Measurements from ENCODE around the gene KCTD7. TPM values are rescaled to one million over a fixed set of nuclear protein-coding genes. Genes with fewer than 3 reads are reported as not detected.

KCTD7 gene
- total and polyA plus RNA-seq, 2 of the 13 experiments (the other 11 are each of a cell fraction or from before 2014, with no cell fraction given) = 7.3 to 13.5 TPM

DNA sequence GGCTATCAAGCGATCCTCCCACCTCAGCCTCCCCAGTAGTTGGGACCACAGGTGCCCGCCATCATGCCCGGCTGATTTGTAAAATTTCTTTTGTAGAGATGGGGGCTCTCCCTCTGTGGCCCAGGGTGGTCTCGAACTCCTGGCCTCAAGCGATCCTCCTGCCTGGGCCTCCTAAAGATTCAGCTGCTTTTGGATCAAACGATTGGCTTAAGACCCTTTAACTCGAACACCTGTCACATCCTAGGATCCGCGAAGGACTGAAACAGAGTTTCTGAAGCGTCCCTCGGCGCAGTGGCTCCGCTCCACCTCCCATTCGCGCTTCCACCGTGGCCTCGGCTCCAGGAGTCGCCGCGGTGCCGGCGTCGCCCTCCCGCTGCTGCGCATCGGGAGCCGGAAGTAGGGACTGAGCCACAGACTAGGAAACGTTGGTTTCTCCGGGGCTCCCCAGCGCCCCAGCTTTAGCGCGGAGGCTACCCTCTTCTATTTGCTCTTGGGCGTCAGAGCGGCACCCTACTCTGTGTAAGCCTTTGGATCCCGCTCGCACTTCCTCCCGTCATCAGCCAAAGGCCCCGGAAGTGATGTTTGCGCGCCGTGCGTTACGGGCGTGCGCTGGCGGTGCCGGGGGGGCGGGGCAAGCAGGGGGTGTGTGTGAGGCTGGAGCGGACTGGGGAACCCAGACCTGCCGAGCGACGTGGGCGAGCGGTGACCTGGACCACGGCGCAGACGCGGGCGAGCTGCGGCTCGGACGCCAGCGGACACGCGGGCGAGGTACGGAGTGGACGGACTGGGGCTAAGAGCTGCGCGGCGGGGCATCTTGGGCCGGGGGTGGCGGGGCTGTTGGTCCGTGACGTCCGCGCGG is 53.0 kb downstream of the KCTD7 start (continued):
- TF ChIP-seq, protein P1, sequence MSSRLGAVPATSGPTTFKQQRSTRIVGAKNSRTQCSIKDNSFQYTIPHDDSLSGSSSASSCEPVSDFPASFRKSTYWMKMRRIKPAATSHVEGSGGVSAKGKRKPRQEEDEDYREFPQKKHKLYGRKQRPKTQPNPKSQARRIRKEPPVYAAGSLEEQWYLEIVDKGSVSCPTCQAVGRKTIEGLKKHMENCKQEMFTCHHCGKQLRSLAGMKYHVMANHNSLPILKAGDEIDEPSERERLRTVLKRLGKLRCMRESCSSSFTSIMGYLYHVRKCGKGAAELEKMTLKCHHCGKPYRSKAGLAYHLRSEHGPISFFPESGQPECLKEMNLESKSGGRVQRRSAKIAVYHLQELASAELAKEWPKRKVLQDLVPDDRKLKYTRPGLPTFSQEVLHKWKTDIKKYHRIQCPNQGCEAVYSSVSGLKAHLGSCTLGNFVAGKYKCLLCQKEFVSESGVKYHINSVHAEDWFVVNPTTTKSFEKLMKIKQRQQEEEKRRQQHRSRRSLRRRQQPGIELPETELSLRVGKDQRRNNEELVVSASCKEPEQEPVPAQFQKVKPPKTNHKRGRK (CRISPR knock-in tag; IDR thresholded peaks at IDR 0.05) = no peak
- TF ChIP-seq, protein P2, sequence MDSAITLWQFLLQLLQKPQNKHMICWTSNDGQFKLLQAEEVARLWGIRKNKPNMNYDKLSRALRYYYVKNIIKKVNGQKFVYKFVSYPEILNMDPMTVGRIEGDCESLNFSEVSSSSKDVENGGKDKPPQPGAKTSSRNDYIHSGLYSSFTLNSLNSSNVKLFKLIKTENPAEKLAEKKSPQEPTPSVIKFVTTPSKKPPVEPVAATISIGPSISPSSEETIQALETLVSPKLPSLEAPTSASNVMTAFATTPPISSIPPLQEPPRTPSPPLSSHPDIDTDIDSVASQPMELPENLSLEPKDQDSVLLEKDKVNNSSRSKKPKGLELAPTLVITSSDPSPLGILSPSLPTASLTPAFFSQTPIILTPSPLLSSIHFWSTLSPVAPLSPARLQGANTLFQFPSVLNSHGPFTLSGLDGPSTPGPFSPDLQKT (CRISPR knock-in tag; IDR thresholded peaks at IDR 0.05; ENCODE audit: borderline replicate concordance) = no peak
- TF ChIP-seq, protein P3, sequence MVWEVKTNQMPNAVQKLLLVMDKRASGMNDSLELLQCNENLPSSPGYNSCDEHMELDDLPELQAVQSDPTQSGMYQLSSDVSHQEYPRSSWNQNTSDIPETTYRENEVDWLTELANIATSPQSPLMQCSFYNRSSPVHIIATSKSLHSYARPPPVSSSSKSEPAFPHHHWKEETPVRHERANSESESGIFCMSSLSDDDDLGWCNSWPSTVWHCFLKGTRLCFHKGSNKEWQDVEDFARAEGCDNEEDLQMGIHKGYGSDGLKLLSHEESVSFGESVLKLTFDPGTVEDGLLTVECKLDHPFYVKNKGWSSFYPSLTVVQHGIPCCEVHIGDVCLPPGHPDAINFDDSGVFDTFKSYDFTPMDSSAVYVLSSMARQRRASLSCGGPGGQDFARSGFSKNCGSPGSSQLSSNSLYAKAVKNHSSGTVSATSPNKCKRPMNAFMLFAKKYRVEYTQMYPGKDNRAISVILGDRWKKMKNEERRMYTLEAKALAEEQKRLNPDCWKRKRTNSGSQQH (CRISPR knock-in tag; IDR thresholded peaks at IDR 0.05; ENCODE audit: low read depth) = peak; percentile 65
- TF ChIP-seq, protein P4, sequence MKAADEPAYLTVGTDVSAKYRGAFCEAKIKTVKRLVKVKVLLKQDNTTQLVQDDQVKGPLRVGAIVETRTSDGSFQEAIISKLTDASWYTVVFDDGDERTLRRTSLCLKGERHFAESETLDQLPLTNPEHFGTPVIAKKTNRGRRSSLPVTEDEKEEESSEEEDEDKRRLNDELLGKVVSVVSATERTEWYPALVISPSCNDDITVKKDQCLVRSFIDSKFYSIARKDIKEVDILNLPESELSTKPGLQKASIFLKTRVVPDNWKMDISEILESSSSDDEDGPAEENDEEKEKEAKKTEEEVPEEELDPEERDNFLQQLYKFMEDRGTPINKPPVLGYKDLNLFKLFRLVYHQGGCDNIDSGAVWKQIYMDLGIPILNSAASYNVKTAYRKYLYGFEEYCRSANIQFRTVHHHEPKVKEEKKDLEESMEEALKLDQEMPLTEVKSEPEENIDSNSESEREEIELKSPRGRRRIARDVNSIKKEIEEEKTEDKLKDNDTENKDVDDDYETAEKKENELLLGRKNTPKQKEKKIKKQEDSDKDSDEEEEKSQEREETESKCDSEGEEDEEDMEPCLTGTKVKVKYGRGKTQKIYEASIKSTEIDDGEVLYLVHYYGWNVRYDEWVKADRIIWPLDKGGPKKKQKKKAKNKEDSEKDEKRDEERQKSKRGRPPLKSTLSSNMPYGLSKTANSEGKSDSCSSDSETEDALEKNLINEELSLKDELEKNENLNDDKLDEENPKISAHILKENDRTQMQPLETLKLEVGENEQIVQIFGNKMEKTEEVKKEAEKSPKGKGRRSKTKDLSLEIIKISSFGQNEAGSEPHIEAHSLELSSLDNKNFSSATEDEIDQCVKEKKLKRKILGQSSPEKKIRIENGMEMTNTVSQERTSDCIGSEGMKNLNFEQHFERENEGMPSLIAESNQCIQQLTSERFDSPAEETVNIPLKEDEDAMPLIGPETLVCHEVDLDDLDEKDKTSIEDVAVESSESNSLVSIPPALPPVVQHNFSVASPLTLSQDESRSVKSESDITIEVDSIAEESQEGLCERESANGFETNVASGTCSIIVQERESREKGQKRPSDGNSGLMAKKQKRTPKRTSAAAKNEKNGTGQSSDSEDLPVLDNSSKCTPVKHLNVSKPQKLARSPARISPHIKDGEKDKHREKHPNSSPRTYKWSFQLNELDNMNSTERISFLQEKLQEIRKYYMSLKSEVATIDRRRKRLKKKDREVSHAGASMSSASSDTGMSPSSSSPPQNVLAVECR (CRISPR knock-in tag; IDR thresholded peaks at IDR 0.05; ENCODE audit: borderline replicate concordance) = peak; percentile 93
- no peak for TF ChIP-seq SP1 (IDR thresholded peaks at IDR 0.05)
- peak; percentile 40 for TF ChIP-seq SP1 (CRISPR knock-in tag; IDR thresholded peaks at IDR 0.05)
- no peak for TF ChIP-seq ZIK1 (CRISPR knock-in tag; IDR thresholded peaks at IDR 0.05; ENCODE audit: borderline replicate concordance, low read depth)
- TF ChIP-seq, protein P5, sequence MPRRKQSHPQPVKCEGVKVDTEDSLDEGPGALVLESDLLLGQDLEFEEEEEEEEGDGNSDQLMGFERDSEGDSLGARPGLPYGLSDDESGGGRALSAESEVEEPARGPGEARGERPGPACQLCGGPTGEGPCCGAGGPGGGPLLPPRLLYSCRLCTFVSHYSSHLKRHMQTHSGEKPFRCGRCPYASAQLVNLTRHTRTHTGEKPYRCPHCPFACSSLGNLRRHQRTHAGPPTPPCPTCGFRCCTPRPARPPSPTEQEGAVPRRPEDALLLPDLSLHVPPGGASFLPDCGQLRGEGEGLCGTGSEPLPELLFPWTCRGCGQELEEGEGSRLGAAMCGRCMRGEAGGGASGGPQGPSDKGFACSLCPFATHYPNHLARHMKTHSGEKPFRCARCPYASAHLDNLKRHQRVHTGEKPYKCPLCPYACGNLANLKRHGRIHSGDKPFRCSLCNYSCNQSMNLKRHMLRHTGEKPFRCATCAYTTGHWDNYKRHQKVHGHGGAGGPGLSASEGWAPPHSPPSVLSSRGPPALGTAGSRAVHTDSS (CRISPR knock-in tag; conservative IDR thresholded peaks at IDR 0.05) = no peak
- no peak for TF ChIP-seq MAF1 (CRISPR knock-in tag; IDR thresholded peaks at IDR 0.05; ENCODE audit: borderline replicate concordance)
- TF ChIP-seq ZC3H4 (CRISPR knock-in tag; IDR thresholded peaks at IDR 0.05; ENCODE audit: borderline replicate concordance) = no peak
- TF ChIP-seq, protein P6, sequence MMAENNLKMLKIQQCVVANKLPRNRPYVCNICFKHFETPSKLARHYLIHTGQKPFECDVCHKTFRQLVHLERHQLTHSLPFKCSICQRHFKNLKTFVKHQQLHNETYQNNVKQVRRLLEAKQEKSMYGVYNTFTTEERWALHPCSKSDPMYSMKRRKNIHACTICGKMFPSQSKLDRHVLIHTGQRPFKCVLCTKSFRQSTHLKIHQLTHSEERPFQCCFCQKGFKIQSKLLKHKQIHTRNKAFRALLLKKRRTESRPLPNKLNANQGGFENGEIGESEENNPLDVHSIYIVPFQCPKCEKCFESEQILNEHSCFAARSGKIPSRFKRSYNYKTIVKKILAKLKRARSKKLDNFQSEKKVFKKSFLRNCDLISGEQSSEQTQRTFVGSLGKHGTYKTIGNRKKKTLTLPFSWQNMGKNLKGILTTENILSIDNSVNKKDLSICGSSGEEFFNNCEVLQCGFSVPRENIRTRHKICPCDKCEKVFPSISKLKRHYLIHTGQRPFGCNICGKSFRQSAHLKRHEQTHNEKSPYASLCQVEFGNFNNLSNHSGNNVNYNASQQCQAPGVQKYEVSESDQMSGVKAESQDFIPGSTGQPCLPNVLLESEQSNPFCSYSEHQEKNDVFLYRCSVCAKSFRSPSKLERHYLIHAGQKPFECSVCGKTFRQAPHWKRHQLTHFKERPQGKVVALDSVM (CRISPR knock-in tag; IDR thresholded peaks at IDR 0.05) = peak; percentile 98
- no peak for TF ChIP-seq SATB2 (CRISPR knock-in tag; IDR thresholded peaks at IDR 0.05)
- TF ChIP-seq PHF20 (CRISPR knock-in tag; IDR thresholded peaks at IDR 0.05) = peak; percentile 88
- no peak; the same call in 1 of the 2 replicates for TF ChIP-seq ZNF788 (CRISPR knock-in tag; IDR thresholded peaks at IDR 0.05; ENCODE audit: borderline replicate concordance)
- TF ChIP-seq ZKSCAN8 (CRISPR knock-in tag; IDR thresholded peaks at IDR 0.05; ENCODE audit: borderline replicate concordance) = no peak; the same call in 1 of the 2 replicates

All from HepG2 (cell line).